Measurements from ENCODE around the gene ZNF638. TPM values are rescaled to one million over a fixed set of nuclear protein-coding genes. Genes with fewer than 3 reads are reported as not detected.

Gene ZNF638
- total and polyA plus RNA-seq, 9 of the 15 experiments (the other 6 are each of a cell fraction or from before 2014, with no cell fraction given), result 53.3 to 165 (median 98.8) TPM

DNA sequence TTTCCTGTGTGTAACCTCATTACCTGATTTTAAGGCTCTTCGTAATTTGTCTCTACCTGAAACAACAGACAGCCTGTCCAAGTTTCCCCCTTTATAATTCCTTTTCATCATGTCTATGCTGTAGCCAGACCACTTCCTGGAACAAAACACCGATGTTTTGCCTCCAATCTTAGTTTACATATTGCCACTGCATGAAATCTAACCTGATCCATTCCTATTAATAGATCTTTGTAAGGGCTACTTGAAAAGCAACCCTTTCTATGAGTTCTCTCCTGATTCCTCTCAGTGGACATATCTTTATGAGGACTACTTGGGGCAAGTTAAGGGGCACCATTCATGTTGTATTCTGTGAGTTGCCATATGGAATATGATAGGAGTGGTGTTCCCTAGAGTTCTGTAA, 30.9 kb downstream of the ZNF638 start:
- ChIA-PET CTCF (ENCODE audit: low intra/inter-chr PET ratio) (no interaction called here), POLR2A (interaction anchor here (1.2 kb wide), 1 partner anchor 9 kb away, joined by 3 read pairs; no protein-coding TSS in a partner anchor)
- peaks cover 90% of the 10 kb centered on the region for H3K36me3 ChIP-seq (ENCODE audit: control insufficient read depth, insufficient read depth, low read length)
- no TSS peak for BruUV-seq (replicated peaks)
- 92% methylated on average over 2 of the region's 2 CpGs for WGBS (ENCODE audit: insufficient coverage, low coverage, missing lambda C conversion rate)
- TF ChIP-seq TEAD4 (IDR thresholded peaks at IDR 0.05; ENCODE audit: low read length), result no peak
- no peak for TF ChIP-seq TEAD4 (CRISPR knock-in tag; IDR thresholded peaks at IDR 0.05; ENCODE audit: borderline replicate concordance)
- TF ChIP-seq NR1H2 (CRISPR knock-in tag; IDR thresholded peaks at IDR 0.05), result no peak
- TF ChIP-seq, protein P1, sequence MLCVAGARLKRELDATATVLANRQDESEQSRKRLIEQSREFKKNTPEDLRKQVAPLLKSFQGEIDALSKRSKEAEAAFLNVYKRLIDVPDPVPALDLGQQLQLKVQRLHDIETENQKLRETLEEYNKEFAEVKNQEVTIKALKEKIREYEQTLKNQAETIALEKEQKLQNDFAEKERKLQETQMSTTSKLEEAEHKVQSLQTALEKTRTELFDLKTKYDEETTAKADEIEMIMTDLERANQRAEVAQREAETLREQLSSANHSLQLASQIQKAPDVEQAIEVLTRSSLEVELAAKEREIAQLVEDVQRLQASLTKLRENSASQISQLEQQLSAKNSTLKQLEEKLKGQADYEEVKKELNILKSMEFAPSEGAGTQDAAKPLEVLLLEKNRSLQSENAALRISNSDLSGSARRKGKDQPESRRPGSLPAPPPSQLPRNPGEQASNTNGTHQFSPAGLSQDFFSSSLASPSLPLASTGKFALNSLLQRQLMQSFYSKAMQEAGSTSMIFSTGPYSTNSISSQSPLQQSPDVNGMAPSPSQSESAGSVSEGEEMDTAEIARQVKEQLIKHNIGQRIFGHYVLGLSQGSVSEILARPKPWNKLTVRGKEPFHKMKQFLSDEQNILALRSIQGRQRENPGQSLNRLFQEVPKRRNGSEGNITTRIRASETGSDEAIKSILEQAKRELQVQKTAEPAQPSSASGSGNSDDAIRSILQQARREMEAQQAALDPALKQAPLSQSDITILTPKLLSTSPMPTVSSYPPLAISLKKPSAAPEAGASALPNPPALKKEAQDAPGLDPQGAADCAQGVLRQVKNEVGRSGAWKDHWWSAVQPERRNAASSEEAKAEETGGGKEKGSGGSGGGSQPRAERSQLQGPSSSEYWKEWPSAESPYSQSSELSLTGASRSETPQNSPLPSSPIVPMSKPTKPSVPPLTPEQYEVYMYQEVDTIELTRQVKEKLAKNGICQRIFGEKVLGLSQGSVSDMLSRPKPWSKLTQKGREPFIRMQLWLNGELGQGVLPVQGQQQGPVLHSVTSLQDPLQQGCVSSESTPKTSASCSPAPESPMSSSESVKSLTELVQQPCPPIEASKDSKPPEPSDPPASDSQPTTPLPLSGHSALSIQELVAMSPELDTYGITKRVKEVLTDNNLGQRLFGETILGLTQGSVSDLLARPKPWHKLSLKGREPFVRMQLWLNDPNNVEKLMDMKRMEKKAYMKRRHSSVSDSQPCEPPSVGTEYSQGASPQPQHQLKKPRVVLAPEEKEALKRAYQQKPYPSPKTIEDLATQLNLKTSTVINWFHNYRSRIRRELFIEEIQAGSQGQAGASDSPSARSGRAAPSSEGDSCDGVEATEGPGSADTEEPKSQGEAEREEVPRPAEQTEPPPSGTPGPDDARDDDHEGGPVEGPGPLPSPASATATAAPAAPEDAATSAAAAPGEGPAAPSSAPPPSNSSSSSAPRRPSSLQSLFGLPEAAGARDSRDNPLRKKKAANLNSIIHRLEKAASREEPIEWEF (CRISPR knock-in tag; IDR thresholded peaks at IDR 0.05), result no peak
- TF ChIP-seq PPARD (CRISPR knock-in tag; IDR thresholded peaks at IDR 0.05), result no peak
- TF ChIP-seq HDAC6 (IDR thresholded peaks at IDR 0.05; ENCODE audit: low read depth, low read length), result no peak
- TF ChIP-seq ZSCAN29 (IDR thresholded peaks at IDR 0.05), result no peak
- no peak for TF ChIP-seq KLF1 (tag; IDR thresholded peaks at IDR 0.05)
- no peak for TF ChIP-seq MCM3 (IDR thresholded peaks at IDR 0.05)
- no peak for TF ChIP-seq ZNF584 (CRISPR knock-in tag; IDR thresholded peaks at IDR 0.05; ENCODE audit: low read depth)
- TF ChIP-seq RBM34 (IDR thresholded peaks at IDR 0.05; ENCODE audit: borderline replicate concordance, insufficient read depth, low read length), result no peak
- TF ChIP-seq RBM39 (optimal IDR thresholded peaks at IDR 0.05; ENCODE audit: low read depth, low read length), result no peak
- no peak for TF ChIP-seq ZNF707 (CRISPR knock-in tag; conservative IDR thresholded peaks at IDR 0.05)
- TF ChIP-seq, protein P2, sequence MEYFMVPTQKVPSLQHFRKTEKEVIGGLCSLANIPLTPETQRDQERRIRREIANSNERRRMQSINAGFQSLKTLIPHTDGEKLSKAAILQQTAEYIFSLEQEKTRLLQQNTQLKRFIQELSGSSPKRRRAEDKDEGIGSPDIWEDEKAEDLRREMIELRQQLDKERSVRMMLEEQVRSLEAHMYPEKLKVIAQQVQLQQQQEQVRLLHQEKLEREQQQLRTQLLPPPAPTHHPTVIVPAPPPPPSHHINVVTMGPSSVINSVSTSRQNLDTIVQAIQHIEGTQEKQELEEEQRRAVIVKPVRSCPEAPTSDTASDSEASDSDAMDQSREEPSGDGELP (CRISPR knock-in tag; IDR thresholded peaks at IDR 0.05; ENCODE audit: borderline replicate concordance), result no peak
- H3K4me2 ChIP-seq (ENCODE audit: insufficient read depth, low read length), result no peak overlapping the region
- no peak overlapping the region for H3K4me3 ChIP-seq
- no peaks in the 10 kb centered on the region for H3K9me1 ChIP-seq (ENCODE audit: control insufficient read depth, insufficient read depth, low read length)
- no peak overlapping the region for H3K27ac ChIP-seq (ENCODE audit: extremely low read depth, low read depth, low read length)
- intact Hi-C loops (cut with micrococcal nuclease), result no loop called here
- in situ Hi-C loops (cut with MboI), result no loop called here
- peaks cover 6% of the 10 kb centered on the region; the same call in 1 of the 2 replicates for H4K20me1 ChIP-seq (replicated peaks; ENCODE audit: control insufficient read depth, insufficient read depth, low read length)
- no peak overlapping the region for H3K9ac ChIP-seq (ENCODE audit: insufficient read depth in 1 of 2, low read depth in 2 of 2, low read length in 2 of 2)
- H3K79me2 ChIP-seq (ENCODE audit: control insufficient read depth, insufficient read depth, low read length), result peaks cover 46% of the 10 kb centered on the region
- no peaks in the 10 kb centered on the region for H3K9me3 ChIP-seq (replicated peaks; ENCODE audit: control insufficient read depth, insufficient read depth, low read depth, low read length)
- DNase-seq (ENCODE audit: extremely low read depth in 1 of 4, low spot score in 3 of 4) (no peak), ATAC-seq (no peak), FAIRE-seq (no peak)
- no peaks in the 10 kb centered on the region for H3K27me3 ChIP-seq (ENCODE audit: control insufficient read depth in 2 of 2, insufficient read depth in 2 of 2, low read length in 2 of 2)
- H2AFZ ChIP-seq (ENCODE audit: low read depth, low read length), result no peak overlapping the region
- no peaks in the 10 kb centered on the region for H3K4me1 ChIP-seq (replicated peaks in 1 of 2; ENCODE audit: control insufficient read depth in 2 of 2, insufficient read depth in 2 of 2, low read length in 2 of 2)

Data from K562 (cell line).